GM12874 (cell line): ENCODE data around the gene MACROD2.

Experiments used
- CTCF ChIP-seq: IDR thresholded peaks from 2 replicates; pipeline ENCODE4 v1.5.1; 2011; ENCODE audit warnings: low read depth, mild to moderate bottlenecking, control low read depth, low read length, moderate library complexity; ENCODE audit not compliant: insufficient read depth

MACROD2 gene

DNA sequence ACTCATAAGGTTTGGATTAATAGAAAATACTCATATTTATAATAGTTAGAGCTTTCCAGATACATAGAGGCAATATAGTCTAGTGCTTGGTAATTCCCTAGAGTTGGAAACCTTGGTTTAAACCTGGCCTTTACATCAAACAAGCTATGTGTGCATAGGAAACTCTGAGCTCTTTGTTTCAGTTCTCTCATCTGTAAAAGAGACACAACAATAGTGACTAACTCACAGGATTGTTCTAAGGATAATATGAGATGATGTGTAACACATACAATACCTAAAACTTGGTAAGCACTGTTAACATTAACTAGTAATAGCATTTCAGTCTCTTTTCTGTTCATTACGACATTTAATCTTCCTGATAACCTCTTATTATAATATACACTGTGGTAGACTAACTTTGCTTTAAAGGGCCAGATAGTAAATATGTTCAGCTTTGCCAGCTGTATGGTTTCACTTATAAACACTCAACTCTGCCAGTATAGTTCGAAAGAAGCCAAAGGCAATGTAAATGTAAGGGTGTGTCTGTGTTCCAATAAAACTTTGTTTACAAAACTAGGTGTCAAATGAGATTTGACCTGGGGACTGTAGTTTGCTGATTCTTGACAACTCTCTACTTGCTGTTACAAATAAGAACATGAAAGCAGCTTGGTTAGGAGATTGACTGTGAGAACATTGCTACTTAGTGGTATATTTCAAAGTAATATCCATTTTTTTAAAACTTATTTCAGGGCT is 712.7 kb downstream of the MACROD2 start:
- TF ChIP-seq CTCF: no peak

DNA sequence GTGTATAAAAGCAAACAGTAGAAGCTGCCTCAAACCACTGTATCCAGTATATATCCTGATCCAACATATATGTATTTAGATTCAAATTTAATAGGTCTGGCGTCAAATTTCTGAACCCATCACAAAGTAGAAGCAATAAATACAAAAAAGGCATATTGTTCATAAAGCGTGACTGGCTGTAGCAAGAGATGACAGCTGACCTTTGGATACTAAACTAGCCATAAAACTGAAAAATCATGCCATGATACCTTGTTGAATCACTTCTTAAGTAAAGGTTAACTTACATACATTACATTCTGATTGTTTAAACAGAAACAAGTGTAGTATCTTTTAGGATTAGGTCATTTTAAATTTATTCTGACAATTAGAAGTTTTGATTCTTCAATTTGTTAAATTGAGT is 714.1 kb downstream of the MACROD2 start:
- TF ChIP-seq CTCF: no peak

GRCh38 chr20:14710951-14711350 is 715.6 kb downstream of the MACROD2 start:
- no peak for TF ChIP-seq CTCF

DNA sequence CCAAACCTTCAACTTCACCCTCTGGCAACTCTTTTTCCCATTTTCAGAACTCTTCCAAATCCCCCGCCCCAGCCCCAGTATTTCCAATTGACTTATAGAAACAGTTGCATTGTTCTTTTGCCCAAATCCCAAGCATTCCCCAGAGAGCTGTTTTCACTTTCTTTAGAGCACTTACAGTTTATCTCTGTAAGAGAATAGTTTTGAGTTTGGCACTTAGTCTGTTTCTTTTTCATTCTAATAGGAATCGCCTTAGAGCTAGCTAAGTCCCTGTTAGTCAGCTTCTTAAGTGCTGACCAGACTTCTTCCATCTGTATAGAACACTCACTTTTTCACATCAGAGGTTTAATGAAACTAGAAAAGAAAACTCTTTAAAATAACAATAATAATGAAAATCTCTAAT is 716.3 kb downstream of the MACROD2 start:
- TF ChIP-seq CTCF: no peak

DNA sequence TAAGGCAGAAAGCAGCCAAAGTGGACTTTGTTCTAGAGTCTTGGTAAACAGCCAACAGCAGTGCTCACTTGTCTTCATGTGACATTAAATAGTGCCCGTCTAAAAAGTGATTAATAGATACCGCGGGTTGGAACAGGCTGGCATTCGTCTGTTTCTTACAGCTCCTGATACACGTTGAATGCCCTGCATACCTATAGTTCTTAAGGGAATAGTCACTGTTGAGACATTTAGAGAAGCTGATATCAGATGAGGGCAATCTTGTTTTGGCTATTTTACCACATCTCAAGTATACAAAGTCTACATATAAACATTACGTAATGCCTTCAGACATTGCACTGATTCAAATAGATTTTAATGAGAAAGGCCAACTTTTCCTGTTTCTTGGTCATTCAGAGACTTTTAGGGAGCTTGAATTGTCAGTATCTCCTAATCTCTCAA is 717.0 kb downstream of the MACROD2 start:
- TF ChIP-seq CTCF: no peak

DNA sequence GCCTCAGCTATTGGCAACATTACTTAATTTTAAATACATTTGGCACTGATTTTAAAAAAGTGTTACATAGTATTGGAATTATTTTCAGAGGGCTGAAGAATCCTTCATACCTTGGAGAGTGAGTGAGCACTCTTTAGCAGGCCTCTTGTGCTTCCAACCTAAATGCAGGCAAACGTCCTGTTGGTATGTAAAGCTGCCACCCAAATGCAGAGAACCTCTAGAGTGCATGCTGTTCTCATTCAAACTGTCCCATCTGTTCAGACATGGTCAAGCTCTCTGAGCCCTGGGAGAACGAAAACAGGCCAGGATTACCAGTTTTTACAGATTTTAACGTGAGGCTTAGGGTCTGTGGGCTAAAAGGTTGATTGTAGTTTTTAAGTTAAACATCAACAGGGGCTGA is 720.1 kb downstream of the MACROD2 start:
- no peak for TF ChIP-seq CTCF

DNA sequence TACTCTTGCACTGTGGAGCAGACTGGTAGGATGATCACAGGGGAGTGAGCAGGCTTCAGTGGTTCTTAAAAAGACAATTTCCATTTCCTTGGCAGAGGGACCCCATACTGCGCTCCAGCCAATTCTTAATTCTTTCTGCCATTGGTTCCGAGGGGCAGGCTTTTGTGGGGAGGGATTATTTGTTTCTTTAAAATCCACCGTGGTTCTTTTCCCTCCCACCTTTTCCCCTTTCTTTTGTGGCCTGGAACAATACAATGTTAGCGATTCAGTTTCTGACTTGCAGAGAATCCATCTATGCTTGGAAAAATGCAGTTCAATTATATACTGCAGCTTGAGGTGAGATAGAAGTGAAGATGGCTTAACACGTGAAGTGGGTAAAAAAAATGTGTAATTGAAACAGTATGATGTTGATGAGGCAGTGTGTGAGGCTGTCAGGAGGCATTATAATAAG is 721.1 kb downstream of the MACROD2 start:
- no peak for TF ChIP-seq CTCF
